SK-N-SH (cell line): Measurements from ENCODE around the gene ABHD16B. TPM values are rescaled to one million over a fixed set of nuclear protein-coding genes. Genes with fewer than 3 reads are reported as not detected.

Source experiments
- CTCF ChIA-PET: fragments of 300-600, 350-600 bp; formaldehyde crosslinking; extraction: SDS; loops from one replicate; lab custom pipeline; 2021; lab: Yijun Ruan, JAX
- POLR2A ChIA-PET: fragments of 350-600 bp; sonication (Branson Sonifier 250); formaldehyde crosslinking; extraction: SDS; loops from one replicate; lab custom pipeline; 2020; ENCODE audit warnings: antibody characterized with exemption, inconsistent platforms; lab: Yijun Ruan, JAX
- DNase-seq: peaks from one replicate; pipeline ENCODE4 v3.0.0; 2012
- H2AFZ ChIP-seq: fragments of 200-600 bp; sonication (generic); 2 replicates; pipeline ENCODE4 v1.8.1; 2016; ENCODE audit warnings: antibody characterized with exemption, mild to moderate bottlenecking, low read depth
- H3F3A ChIP-seq: fragments of 200-600 bp; sonication (generic); replicated peaks from 2 replicates; pipeline ENCODE3; 2016; ENCODE audit warnings: antibody characterized with exemption, mild to moderate bottlenecking; ENCODE audit not compliant: insufficient read depth
- H3K27ac ChIP-seq, 2 experiments: fragments of 200-500 bp in 1 of 2; fragments of 200-600 bp in 1 of 2; sonication (Bioruptor generic) in 1 of 2; sonication (generic), shearing (Covaris generic) in 1 of 2; 2 replicates each; pipeline versions ENCODE4 v1.5.1 to v1.6.1; 2014 to 2016; ENCODE audit warnings: low read depth in 2 of 2, inconsistent platforms in 1 of 2, low read length in 1 of 2, mild to moderate bottlenecking in 1 of 2, mixed read lengths in 1 of 2
- H3K27me3 ChIP-seq: fragments of 200-600 bp; sonication (generic), shearing (Covaris generic); 2 replicates; pipeline ENCODE4 v1.6.1; 2016; ENCODE audit warnings: mixed run types; ENCODE audit not compliant: insufficient read depth
- H3K36me3 ChIP-seq, 2 experiments: fragments of 200-500 bp in 1 of 2; fragments of 200-600 bp in 1 of 2; sonication (Bioruptor generic) in 1 of 2; sonication (generic) in 1 of 2; replicated peaks in 1 of 2; 2 replicates each; pipeline versions ENCODE3 to v1.5.1; 2014 to 2016; ENCODE audit warnings: low read length in 1 of 2, mild to moderate bottlenecking in 1 of 2; ENCODE audit not compliant: insufficient read depth in 2 of 2, control insufficient read depth in 1 of 2
- H3K4me1 ChIP-seq, 2 experiments: fragments of 200-500 bp in 1 of 2; fragments of 200-600 bp in 1 of 2; sonication (Bioruptor generic) in 1 of 2; sonication (generic), shearing (Covaris generic) in 1 of 2; 2 replicates each; pipeline versions ENCODE4 v1.5.1 to v1.6.1; 2014 to 2016; ENCODE audit warnings: low read depth in 1 of 2, low read length in 1 of 2, mixed run types in 1 of 2; ENCODE audit not compliant: insufficient read depth in 2 of 2, control insufficient read depth in 1 of 2
- H3K4me2 ChIP-seq: fragments of 200-600 bp; sonication (generic), shearing (Covaris generic); 2 replicates; pipeline ENCODE4 v1.6.1; 2017; ENCODE audit warnings: mixed run types
- H3K4me3 ChIP-seq, 2 experiments: fragments of 200-500 bp in 1 of 2; fragments of 200-600 bp in 1 of 2; sonication (Bioruptor generic) in 1 of 2; sonication (generic), shearing (Covaris generic) in 1 of 2; 2 replicates each; pipeline versions ENCODE4 v1.5.1 to v1.8.1; 2014 to 2016; ENCODE audit warnings: low read depth in 2 of 2, inconsistent platforms in 1 of 2, low read length in 1 of 2, mild to moderate bottlenecking in 1 of 2, mixed read lengths in 1 of 2, moderate library complexity in 1 of 2
- H3K79me2 ChIP-seq: fragments of 200-600 bp; sonication (generic); 2 replicates; pipeline ENCODE4 v1.8.1; 2017; ENCODE audit warnings: mild to moderate bottlenecking; ENCODE audit not compliant: insufficient read depth
- H3K9ac ChIP-seq: fragments of 200-600 bp; sonication (generic); 2 replicates; pipeline ENCODE4 v1.6.1; 2017; ENCODE audit warnings: mixed run types
- H3K9me2 ChIP-seq: fragments of 200-600 bp; sonication (generic); 2 replicates; pipeline ENCODE4 v1.6.1; 2017; ENCODE audit warnings: mixed run types
- H3K9me3 ChIP-seq: fragments of 200-600 bp; sonication (generic); 2 replicates; pipeline ENCODE4 v1.6.1; 2017; ENCODE audit warnings: mixed run types, mild to moderate bottlenecking, moderate library complexity
- H4K20me1 ChIP-seq: fragments of 200-600 bp; sonication (generic); 2 replicates; pipeline ENCODE4 v1.6.1; 2017; ENCODE audit warnings: mild to moderate bottlenecking, mixed run types; ENCODE audit not compliant: insufficient read depth
- CHD2 ChIP-seq: fragments of 150-350 bp; IDR thresholded peaks from 2 replicates; pipeline ENCODE4 v1.6.1; 2018; ENCODE audit warnings: low read length; ENCODE audit not compliant: partially characterized antibody
- ELF1 ChIP-seq: IDR thresholded peaks from 2 replicates; pipeline ENCODE4 v1.4.0; 2012
- EP300 ChIP-seq, 2 experiments: IDR thresholded peaks; 2 replicates each; pipeline versions ENCODE4 v1.4.0 to v1.6.1; 2012; ENCODE audit warnings: borderline replicate concordance in 1 of 2, low read depth in 1 of 2, low read length in 1 of 2
- EZH2phosphoT487 ChIP-seq: fragments of 200-600 bp; sonication (generic); IDR thresholded peaks from 2 replicates; pipeline ENCODE4 v1.6.1; 2017; ENCODE audit warnings: low read depth, mixed run types, mild to moderate bottlenecking, antibody characterized with exemption, moderate library complexity, borderline replicate concordance
- FOXJ3 ChIP-seq: sonication (generic); formaldehyde crosslinking; IDR thresholded peaks from 2 replicates; pipeline ENCODE4 v1.5.1; 2020; ENCODE audit warnings: mild to moderate bottlenecking, missing genetic modification reagents
- FOXM1 ChIP-seq: IDR thresholded peaks from 2 replicates; pipeline ENCODE4 v1.4.0; 2012; ENCODE audit warnings: low read depth, mild to moderate bottlenecking
- MAX ChIP-seq: IDR thresholded peaks from 2 replicates; pipeline ENCODE4 v1.4.0; 2012; ENCODE audit warnings: low read depth
- MEF2A ChIP-seq: IDR thresholded peaks from 2 replicates; pipeline ENCODE4 v1.4.0; 2012; ENCODE audit warnings: low read depth, borderline replicate concordance
- MXI1 ChIP-seq: IDR thresholded peaks from 2 replicates; pipeline ENCODE4 v1.6.1; 2012; ENCODE audit warnings: mild to moderate bottlenecking, low read depth, low read length, improper control_type of control experiment
- NRF1 ChIP-seq: IDR thresholded peaks from 2 replicates; pipeline ENCODE4 v1.6.1; 2012; ENCODE audit warnings: low read depth, mild to moderate bottlenecking, low read length
- RCOR1 ChIP-seq: fragments of 150-350 bp; IDR thresholded peaks from 2 replicates; pipeline ENCODE4 v1.6.1; 2017; ENCODE audit warnings: antibody characterized with exemption, low read length
- RFX5 ChIP-seq: IDR thresholded peaks from 2 replicates; pipeline ENCODE4 v1.6.1; 2012; ENCODE audit warnings: mild to moderate bottlenecking, improper control_type of control experiment, low read length
- RXRA ChIP-seq: IDR thresholded peaks from 2 replicates; pipeline ENCODE4 v1.4.0; 2012; ENCODE audit warnings: low read depth, mild to moderate bottlenecking, borderline replicate concordance
- SMC3 ChIP-seq: IDR thresholded peaks from 2 replicates; pipeline ENCODE4 v1.6.1; 2012; ENCODE audit warnings: low read depth, low read length, improper control_type of control experiment
- TAF1 ChIP-seq: IDR thresholded peaks from 2 replicates; pipeline ENCODE4 v1.6.1; 2012; ENCODE audit warnings: low read depth, mild to moderate bottlenecking, low read length, moderate library complexity, borderline replicate concordance
- TCF12 ChIP-seq: IDR thresholded peaks from 2 replicates; pipeline ENCODE4 v1.4.0; 2012
- ZBTB33 ChIP-seq: IDR thresholded peaks from 2 replicates; pipeline ENCODE4 v1.4.0; 2012; ENCODE audit warnings: low read depth, borderline replicate concordance
- WGBS: methylation state at CpG from one replicate; pipeline ENCODE4 v1.1.6; 2017; ENCODE audit warnings: low lambda C conversion rate; 5-methylcytosine and 5-hydroxymethylcytosine counted together
- polyA plus RNA-seq, 3 experiments: library from polyadenylated mRNA; depleted of rRNA; stranded (reverse); fragments of >200 nt; gene quantifications; 2 replicates each; pipeline ENCODE4 v1.2.3, GENCODE V29; 2012

The ABHD16B gene
- polyA plus RNA-seq, 1 of the 3 experiments (the other 2 are of a cell fraction), result not detected

DNA sequence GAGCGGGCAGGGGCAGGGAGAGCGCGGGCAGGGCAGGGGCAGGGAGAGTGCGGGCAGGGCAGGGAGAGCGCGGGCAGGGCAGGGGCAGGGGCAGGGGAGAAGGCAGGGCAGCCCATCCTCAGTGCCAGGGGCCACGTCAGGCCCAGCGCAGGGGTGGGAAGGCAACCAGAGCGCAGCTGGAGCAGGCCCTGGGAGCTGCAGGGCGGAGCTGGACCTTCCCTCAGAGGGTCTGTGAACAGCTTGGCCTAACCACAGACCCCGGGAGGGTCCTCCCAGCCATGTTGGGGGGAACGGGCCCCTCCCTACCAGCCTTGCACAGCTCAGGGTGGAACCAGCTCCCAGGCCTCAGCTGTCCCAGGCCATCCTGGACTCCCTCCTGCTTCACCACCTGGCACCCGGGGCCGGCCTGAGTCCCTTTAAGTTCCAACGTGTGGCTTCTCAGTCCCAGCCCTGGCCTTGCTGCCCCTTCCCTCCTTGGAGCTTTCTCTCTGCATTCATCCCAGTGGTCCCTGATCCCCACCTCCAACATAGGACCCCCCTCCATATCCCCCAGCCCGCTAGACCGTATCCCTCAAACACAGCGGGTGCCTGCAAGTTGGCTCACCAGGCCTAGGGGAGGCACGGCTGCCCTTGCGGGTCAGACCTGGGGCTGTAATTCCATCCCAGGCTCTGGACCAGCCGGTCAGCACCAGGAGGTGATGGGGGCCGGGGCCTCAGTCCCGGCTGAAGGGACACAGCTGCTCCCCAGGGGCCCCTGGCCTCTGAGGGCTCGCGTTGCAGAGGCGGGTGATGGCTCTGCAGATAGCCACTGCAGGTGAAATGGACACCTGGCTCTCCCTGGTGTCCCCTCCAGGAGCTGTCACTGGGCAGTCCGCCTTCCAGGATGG lies 24.6 kb upstream of the ABHD16B start:
- Histone ChIP-seq H3K4me1 (peaks cover 5 to 19% of the 10 kb centered on the region in 2 experiments; a peak in 2 of 4 replicates), H3K4me3 (no peak overlapping the region), H3K36me3 (no peaks in the 10 kb centered on the region), H3F3A (no peaks in the 10 kb centered on the region), H3K9ac (no peak overlapping the region), H3K9me2 (no peaks in the 10 kb centered on the region)
- ChIA-PET CTCF (interaction anchor here (0.9 kb wide), 1 partner anchor 50 kb away, joined by 3 read pairs; no protein-coding TSS in a partner anchor), POLR2A (no interaction called here)
- WGBS, result 89% methylated on average over 10 of the region's 27 CpGs
- TF ChIP-seq TCF12, result no peak
- no peak for TF ChIP-seq ZBTB33
- TF ChIP-seq RCOR1, result no peak
- TF ChIP-seq NRF1, result no peak
- no peak for TF ChIP-seq RFX5
- no peak for TF ChIP-seq FOXM1
- TF ChIP-seq SMC3, result no peak
- TF ChIP-seq CHD2, result no peak
- no peak for TF ChIP-seq MEF2A
- TF ChIP-seq MAX, result no peak
- no peak for TF ChIP-seq ELF1
- no peak for TF ChIP-seq MXI1
- no peak for TF ChIP-seq RXRA
- TF ChIP-seq EZH2phosphoT487, result no peak
- no peak for TF ChIP-seq TAF1
- TF ChIP-seq EP300 (IDR thresholded peaks at IDR 0.05; ENCODE audit: borderline replicate concordance in 1 of 2, low read depth in 1 of 2, low read length in 1 of 2), result no peak
- TF ChIP-seq FOXJ3 (CRISPR knock-in tag), result no peak
- TF ChIP-seq, all 33 proteins: peak for 0
- no peak for DNase-seq
- no peak overlapping the region for H3K4me2 ChIP-seq
- no peaks in the 10 kb centered on the region for H3K9me3 ChIP-seq
- H3K27me3 ChIP-seq, result no peaks in the 10 kb centered on the region
- no peak overlapping the region for H2AFZ ChIP-seq
- no peaks in the 10 kb centered on the region for H3K79me2 ChIP-seq
- no peak overlapping the region for H3K27ac ChIP-seq
- H4K20me1 ChIP-seq, result no peaks in the 10 kb centered on the region
